GM19455 (cell line): Measurements from ENCODE around the gene PLEKHF1.
"Not testable (repeated sequence)": the region's sequence is repeated elsewhere in the genome, so short reads cannot be mapped to it uniquely, and the experiment has no call there.

Experiments
- ATAC-seq: cut with Tn5 transposase; IDR thresholded peaks from one replicate; pipeline ENCODE4 v1.9.1; 2021; ENCODE audit not compliant: unreplicated experiment

Gene PLEKHF1

GRCh38 chr19:29663861-29664752, 1.2 kb upstream of the PLEKHF1 start:
- ATAC-seq, result no peak

DNA sequence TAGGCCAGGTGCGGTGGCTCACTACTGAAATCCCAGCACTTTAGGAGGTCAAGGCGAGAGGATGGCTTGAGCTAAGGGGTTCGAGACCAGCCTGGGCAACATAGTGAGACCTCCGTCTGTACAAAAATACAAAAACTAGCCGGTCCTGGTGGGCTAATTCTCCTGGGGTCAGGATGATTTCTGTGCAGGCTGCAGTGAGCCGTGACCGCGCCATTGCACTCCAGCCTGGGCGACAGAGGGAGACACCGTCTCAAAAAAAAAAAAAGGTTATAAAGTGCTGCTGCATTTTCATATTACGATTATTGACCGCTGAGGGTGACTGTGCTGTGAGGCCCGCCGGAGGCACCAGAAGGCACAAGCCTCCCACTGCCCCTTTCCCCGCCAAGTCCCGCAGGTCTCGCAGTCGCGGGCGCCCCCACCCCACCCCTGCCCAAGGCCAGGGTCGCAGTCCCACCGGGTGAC, 477 bp upstream of the PLEKHF1 start:
- peak; percentile 28 for ATAC-seq

DNA sequence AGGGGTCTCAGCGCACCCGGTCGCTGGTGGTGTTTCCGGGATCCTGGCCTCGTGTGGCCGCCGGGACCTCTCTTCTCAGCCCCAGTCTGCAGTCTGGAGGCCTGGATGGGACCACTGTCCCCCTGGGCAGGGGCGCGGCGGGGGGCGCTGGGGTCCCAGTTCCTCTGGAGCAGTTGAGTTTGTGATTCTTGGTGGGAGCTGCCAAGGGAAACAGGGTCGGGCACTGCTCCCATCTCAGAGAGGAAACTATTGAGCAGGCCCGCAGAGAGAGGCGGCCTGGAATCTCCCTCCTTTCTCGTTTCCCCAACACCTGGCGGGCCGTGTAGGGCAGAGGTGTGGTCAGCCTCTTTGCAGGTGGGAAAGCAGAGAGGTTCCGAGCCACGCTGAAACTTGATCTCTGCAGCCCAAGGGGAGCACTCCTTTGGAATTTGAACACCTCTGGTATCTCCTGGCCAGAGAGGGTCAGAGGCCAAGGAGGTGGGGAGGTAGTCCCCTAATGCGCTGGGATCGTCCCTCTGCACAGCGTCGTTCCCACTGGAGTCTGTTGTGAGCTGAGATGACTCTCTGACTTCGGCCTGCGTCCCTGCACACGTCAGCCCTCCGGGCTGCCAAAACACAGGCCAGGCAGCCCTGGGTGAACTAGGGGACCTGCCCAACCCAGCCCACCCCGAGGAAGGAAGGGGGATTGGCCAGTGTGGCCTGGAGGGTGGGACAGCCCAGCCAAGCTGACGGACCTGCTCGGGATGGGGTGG, 741 bp downstream of the PLEKHF1 start:
- peak; percentile 7 for ATAC-seq

DNA sequence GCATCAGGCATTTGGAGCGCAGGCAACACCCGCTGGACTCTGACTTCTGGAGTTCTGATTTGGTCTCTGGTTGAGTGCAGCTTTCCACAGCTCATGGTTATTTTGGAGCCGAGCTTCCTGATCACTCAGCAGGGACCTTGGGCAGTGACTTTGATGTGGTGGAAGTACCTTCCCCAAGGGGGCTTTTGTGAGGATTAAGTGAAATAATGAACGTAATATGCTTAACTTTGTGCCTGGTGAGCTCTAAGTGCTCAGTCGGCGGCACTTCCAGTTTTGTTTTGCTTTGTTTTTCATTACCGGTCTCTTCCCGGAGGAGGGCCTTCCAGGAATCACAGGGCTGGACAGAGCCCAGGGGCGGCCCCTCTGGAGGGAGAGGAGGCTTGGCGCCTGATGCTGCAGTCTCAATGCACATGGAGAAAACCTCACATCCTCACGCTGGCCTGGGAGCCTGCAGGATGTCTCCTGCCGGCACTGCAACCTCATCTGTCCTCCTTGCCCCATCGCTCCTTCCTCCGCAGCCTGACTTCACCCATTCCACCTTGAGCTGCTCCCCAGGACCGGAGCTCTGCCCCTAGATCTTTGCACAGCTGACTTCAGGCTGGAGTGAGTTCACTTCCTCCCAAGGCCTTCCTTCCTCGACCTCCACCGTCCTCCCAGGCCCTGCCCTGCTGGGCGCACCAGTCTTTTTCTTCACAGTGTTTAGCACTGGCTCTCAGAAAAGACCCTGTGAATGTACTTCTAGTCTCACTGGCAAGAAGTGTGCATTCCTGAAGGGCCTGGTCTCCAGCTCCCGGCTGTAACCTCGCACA, 1.5 kb downstream of the PLEKHF1 start:
- ATAC-seq, result no peak

DNA sequence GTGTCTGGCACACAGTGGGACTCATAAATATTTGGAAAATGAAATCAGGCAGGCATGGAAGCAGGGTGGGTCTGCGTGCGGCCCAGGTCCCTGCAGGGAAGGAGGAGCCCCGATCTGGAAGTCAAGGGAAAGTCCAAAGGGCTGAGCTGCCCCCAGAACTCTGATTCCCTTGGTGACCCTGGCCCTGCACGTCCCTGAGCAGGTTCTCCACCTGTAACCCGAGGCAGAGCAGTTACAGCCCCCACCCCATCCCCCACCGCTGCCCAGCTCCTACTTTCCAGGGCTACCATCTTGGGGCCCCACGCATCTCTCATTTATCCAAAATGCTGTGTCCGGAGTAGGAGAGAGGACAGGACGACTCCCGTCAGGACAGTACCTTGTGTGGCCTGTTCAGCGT, 2.1 kb downstream of the PLEKHF1 start:
- no peak for ATAC-seq

- no peak for ATAC-seq
Observed at GRCh38 chr19:29667901-29668341, 2.7 kb downstream of the PLEKHF1 start.

- no peak for ATAC-seq
Observed at GRCh38 chr19:29668746-29669609, 3.7 kb downstream of the PLEKHF1 start.

DNA sequence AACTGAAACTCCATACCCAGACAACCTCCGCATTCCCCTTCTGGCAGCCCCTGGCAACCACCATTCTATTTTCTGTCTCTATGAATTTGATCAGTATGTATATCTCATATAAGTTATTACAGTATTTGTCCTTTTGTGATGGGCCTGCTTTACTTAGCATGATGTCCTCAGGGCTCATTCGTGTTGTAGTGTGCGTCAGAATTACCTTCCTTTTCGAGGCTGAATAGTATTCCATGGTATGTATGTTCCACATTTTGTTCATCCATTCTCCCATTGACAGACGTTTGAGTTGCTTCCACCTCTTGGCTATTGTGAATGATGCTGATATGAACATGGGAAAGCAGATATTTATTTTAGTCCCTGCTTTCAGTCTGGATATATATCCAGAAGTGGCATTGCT, 5.0 kb downstream of the PLEKHF1 start:
- no peak for ATAC-seq

DNA sequence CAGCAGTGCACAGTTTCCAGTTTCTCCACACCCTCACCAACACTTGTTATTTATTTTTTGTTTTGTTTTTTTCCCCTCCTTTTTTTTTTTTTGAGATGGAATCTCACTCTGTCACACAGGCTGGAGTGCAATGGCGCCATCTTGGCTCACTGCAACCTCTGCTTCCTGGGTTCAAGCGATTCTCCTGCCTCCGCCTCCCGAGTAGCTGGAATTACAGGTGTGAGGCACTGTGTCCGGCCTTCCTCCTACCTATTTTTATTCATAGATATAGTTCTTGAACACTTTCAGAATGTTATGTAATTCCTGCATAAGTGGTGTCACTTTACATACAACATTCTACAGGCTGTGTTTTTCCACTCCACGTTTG, 5.7 kb downstream of the PLEKHF1 start:
- ATAC-seq, result not testable (repeated sequence)

- ATAC-seq, result peak; percentile 65
Observed at GRCh38 chr19:29671393-29672160, 6.3 kb downstream of the PLEKHF1 start.

- no peak for ATAC-seq
Observed at GRCh38 chr19:29672319-29672932, 7.2 kb downstream of the PLEKHF1 start.

DNA sequence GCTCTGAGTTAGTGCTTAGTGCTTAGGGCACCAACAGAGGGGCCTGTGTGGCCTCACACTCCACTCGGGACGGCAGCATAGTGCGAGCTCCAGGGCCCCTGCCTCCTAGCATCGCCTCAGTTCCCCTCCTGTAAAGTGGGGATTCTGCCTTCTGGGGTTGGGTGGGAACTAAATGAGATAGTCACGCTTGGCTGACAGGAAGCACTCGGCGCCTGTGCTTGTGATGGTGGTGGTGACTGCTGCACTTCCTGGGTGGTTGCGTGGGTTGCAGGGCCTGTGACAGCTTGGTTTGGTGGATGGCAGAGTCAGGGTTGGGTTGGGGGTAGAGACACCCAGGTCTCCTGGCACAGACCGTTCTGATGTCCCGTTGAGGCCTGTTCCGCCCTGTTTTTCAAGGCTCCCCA, 7.7 kb downstream of the PLEKHF1 start:
- ATAC-seq, result no peak

GRCh38 chr19:29673451-29674371, 8.4 kb downstream of the PLEKHF1 start:
- no peak for ATAC-seq

DNA sequence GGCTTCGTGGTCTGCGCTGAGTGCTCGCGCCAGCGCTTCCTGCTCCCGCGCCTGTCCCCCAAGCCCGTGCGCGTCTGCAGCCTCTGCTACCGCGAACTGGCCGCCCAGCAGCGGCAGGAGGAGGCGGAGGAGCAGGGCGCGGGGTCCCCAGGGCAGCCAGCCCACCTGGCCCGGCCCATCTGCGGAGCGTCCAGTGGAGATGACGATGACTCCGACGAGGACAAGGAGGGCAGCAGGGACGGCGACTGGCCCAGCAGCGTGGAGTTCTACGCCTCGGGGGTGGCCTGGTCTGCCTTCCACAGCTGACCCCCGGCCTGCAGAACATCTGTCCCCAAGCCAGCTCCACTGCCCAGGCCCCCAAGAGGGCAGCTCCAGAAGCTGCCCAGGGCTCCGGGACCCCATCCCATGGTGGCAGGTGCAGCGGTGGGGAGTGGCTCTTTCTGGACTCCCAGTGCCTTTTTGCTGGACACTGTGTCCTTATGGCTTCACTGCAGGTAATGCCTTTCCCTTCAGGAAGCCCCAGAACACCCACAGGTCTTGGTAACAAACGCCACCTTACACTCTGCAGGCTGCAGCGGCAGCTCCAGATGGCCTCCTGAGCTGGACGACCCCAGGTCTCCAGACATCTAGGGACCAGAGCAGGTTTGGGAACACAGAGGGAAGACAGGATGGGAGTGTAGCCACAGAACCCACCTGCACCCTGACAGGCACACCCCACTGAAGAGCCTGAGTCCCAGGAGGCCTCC, 9.3 kb downstream of the PLEKHF1 start:
- no peak for ATAC-seq

DNA sequence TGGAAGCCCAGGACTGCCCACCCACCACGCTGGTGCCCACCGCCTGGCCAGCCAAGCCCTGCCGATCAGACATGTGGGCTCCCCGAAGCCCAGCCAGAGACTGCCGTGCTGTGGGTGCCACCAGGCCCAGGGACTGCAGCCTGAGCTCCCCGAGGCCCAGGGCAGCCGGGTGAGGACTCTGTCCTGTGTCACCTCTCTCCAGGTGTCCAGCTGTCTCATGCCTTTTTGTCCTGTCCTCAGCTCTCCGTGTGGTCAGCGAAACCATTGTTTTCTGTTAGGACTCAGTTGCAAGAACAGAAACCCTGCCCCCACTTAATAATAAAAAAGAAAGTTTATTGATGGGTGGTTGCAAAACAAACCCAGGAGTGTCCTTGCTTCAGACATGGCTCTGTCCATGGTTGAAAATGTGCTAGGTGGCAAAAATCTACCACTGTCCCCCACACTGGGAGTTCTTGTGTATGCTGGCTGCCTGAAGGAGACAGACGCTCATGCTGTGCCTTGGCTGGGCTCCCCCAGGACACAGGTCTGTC, 9.9 kb downstream of the PLEKHF1 start:
- no peak for ATAC-seq

GRCh38 chr19:29675650-29676186, 10.5 kb downstream of the PLEKHF1 start:
- ATAC-seq, result no peak

DNA sequence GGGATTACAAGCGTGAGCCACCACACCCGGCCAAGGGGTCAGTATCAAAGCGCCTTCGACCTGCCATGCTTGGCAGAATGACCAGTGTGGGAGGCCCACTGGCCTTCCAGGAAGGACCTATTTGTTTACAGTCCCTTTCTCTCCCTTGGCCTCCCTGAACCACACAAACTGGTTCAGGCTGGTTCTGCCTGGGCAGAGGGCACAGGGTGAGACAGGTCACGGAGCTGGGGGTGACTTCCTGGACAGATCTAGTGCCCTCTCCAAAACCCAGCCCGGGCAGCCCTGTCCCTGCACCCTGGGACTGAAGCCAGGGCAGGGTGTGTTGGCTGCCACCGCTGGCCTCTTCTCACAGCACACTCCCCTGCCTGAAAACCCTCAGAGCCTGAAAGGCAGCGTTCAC, 11.3 kb downstream of the PLEKHF1 start:
- no peak for ATAC-seq
